GM19193 (cell line): ENCODE measurements around the gene TMEM235.

Source experiments
- POLR2A ChIP-seq: IDR thresholded peaks from 4 replicates; pipeline ENCODE4 v1.6.1; 2011; ENCODE audit not compliant: insufficient read depth, insufficient read length; ENCODE audit errors: extremely low read depth

TMEM235 gene

DNA sequence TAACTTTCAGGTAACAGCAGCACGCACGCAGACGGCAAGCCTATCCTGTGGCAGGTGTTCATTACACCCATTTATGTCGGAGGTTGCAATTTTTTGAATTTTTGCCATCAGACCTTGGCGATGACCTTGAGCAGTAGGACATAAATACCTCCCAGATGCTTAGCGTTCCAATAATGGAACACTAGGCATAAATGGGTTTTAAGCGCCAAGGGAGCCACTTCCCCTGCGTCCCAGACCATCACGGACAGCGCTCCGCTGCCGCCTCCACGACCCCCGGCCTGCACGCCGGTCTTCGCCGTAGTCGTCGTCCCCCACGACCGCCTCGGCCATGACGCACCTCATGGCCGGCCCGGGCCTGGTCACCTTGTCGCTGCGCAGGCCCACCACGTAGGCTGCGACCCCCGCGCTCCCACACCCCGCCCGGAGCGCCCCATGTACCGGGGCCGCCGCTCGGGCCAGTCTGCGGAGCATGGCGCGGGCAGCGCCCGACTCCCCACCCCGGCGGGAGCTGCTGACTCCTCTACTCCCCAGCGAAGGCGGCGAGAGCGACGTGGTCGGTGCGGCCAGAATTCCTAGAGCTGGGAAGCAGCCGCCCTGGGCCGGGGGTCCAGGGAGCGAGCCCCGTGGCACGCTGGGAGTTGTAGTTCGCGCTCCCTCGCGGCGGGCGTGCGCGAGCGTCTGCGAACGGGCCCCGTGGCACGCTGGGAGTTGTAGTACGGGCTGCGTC, 22.7 kb downstream of the TMEM235 start:
- no peak for TF ChIP-seq POLR2A

DNA sequence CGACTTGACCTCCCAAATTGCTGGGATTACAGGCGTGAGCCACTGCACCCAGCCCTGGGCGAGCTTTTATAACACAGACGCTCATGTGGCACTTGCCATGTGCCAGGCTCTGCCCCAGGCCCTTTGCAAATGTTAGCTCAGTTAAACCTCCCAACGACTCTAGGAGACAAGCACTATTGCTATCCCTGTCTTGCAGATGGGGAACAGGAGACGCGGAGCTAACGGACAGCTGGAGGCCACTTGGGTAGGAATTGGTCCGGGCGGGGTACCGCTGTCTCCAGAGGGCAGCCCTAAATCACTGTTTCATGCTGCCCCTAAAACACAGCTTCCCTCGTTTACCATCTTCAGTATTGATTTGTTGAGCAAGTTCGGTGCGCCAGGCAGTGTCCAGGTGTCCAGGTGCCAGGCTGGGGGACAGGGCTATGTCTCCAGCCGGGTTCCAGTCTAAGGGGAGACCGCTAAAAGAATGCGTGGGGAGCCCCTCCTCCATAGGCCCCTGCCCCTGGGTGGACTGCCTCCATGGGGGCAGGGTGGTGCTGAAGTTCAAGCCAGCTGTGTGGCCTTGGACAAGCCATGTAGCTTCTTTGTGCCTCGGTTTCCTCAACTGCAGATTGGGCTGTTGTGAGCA, 23.7 kb downstream of the TMEM235 start:
- TF ChIP-seq POLR2A = no peak

DNA sequence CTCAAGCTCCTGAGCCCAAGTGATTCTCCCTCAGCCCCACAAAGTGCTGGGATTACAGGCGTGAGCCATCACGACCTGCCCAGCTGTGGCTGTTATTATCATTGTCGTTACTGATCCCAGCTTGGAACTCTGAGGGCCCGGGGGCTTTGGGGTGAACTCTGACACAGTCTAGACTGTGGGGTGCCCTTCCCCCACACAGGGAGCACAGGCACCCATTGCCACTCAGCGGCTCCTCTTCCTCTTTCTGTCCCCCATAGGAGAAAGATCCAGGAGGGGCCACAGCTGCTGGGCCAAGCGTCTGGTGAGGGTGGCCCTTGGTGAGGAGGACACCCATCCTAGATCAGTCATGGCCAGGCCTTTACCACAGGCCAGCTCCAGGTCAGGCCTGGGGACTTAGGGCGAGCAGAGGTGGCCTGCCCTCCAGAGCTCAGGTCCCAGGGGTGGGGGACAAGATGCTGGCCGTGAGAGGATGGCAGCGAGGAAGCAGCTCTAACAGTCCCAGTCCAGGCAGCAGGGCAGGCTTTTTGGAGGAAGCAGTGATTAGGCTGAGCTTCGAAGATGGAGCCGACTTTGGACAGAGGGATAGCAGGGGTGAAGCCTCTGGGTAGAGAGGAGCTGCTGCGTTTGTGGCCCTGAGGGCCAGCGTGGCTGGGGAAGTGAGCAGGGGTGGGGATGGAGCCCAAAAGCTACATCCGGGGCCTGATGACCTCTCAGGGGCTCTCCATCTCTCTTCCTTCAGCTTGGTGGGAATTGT, 24.7 kb downstream of the TMEM235 start:
- no peak for TF ChIP-seq POLR2A

DNA sequence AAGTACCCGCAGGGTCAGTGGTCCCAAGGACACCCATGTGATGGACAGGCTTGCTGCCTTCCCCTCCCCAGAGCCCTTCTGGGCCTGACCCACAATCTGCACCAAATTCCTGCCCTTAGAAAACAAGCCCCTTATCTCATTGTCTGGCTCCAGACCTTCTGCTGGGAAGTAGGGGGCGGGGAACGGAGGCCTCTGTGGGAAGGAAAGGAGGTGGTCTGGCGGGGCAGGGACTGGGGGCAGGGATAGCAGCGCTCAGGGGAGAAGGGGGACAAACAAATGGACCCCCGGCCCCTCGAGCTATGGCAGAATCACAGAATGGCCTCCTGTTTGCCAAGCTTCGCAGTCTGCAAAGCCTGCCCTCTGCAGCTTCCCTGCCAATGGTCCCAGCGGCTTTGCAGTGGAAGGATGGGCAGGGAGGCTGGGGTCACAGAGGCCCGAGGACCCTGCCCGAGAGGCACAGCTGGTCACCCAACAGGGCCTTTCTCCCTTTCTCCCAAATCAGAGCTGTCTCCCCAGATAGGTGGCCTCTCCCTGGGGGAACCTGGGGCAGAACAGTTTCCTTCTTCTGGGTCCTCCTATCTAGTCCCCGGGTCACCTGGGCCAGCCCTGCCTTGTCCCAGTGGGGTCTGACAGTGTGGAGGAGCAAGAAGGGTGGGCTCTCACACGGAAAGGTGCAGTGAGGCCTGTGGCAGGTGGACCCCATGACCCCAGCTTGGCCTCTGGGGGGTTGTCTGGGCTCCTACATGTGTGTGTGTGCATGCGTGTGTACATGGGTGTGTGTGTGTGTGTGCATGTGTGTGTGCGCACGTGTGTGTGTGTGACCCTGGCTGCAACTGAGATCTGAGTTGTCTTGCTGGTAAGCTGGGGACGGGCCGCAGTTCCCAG, 25.5 kb downstream of the TMEM235 start:
- no peak for TF ChIP-seq POLR2A

DNA sequence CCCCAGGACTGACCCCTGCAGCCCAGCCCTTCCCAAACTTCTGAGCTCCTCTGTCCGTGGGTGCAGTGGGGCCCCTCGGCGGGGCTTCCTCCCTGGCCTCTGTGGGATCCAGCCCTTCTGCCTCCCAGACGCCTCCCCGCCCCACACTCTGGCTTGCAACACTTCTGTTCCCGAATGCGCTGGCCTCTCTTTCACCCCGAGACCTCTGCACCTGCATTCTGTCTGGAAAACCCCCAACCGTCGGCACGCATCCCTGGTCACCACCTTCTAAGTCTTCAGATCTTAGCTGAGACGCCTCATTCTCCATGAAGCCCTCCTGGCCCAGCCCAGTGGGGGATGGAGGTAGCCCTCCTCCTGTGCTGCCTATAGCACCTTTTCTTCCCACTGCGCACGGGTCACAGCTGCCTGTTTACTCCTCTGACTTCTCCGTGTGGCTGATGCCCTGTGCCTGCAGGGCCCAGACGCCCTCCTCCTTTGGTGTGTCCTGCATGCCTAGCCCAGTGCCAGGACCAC, 26.4 kb downstream of the TMEM235 start:
- peak; percentile 4 for TF ChIP-seq POLR2A

DNA sequence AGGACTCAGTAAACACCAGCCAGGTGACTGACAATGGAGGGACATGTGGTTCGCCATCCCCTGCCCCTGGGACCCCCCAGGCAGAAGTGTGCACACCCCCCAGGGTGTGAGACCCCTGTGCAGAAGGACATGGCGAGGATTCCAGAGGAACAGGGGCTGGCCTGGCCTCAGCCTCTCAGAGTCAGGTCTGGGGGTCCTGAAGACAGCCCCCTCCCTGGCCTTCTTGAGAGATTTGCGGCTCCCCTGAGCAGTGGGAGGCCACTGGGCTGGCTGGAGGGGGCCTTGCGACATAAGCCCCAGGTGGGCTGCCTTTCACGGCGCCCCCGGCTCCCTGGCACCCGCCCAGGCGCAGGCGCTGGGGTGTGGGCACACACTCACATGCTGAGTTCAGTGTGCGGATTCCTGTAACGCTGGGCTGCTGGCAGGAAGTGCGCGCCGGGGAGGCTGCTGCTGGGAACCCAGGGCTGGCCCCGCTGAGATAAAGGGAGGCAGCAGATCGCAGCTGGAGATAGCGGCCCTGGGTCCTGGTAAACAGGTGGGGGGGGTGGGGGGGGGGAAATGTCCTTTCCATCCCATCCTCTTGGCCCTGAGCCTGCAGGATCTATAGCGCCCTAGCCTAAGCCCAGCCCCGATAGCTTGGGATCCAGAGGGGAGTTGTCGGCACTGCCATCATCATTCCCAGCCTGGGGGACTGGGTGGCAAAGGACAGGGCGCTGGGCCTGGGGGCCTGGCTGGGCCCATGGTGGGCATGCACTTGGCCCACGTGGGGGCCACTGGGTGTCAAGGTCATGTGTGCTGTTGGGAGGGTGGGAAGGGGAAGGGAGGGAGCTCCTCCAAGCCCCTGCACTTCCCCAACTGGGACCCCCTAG, 27.1 kb downstream of the TMEM235 start:
- no peak for TF ChIP-seq POLR2A

DNA sequence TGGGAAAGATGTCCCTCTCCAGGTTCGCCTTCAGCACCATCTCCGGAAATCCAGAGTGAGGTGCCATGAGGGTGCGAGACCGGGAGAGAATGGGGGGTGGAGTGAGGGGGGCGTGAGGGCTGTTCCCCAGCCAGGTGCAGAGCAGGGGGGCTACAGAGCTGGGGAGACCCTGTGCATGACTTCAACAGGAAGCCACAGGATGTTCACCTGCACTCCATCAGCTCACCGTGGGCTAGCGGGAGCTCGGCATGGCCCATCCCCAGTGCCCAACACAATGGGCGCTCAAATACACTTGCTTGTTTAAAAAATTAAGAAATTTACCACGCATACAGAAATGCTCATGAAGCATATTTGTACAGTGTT, 27.7 kb downstream of the TMEM235 start:
- no peak for TF ChIP-seq POLR2A

DNA sequence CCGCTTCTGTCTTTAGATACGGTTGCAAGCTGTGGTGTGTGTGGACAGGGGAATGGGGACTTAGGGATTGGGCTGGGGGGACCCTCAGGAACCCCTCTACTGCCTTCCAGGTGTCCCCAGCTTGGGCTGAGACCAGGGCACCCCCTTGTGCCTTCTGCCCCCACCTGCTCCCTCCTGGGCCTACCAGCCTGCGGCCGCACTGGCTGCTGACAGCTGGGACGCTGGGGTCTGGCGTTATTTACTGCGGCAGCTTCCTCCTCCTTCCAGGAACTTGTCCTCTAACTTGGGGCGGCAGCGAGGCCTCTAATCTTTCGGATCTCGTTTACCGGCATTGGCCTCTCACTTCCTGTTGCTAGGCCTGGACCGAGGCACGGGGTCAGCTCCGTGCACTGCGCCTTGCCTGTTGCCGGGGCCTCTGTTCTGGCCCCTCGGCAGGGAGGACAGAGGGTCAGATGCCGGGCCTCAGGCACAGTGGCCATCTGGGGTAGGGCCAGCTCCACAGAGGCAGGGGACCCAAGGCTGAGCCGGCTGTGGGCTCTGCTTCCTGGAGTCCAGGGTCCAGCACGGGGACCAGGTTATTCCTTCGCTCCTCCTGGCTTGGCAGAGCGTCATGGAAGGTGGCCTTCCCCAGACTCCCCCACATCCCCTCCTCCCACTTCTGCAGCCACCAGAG, 31.8 kb downstream of the TMEM235 start:
- TF ChIP-seq POLR2A = no peak

DNA sequence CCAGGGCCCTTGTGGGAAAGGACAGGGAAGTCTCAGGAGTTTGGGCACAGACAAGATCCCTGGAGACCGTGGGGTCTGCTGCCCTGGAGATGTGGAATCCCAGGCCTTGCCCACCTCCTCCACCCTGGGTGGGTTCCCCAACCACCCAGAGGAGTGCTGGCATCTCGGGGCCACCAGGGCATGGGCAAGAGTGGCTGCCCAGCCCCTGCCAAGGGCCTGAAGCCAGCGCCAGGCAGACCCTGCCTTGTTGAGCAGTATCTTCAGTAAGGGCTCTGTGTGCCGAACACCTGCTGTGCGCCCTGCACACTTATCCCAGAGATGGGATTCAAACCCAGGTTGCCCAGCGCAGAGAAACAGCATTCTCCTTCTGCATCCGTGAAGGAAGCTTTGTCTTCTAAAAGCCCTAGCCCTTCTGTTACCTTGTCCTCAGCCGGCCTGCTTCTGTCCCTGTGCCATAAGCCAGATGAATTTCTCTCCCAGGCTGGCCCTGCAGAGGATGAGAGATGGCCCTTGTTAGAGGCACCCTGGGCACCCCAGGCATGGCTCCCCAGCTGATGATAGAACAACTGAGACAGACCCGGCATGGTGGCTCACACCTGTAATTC, 32.4 kb downstream of the TMEM235 start:
- TF ChIP-seq POLR2A = no peak

DNA sequence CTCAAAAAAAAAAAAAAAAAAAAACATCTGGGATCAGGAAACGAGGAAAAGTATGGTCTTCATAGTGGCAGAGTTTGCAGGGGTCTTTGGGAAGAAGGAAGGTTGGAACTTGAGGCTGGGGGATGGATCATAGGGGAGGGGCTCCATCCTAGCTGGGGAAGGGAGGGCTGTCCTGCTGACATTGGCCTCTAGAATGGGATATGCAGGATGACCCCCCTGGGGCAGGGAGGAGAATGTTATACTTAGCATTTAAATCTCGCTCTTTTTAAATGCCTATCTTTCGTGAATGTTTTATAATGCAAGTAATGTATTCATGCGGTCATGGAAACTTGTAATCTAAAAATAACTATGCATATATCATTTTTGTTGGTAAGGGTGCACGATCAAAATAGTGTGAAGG, 33.2 kb downstream of the TMEM235 start:
- TF ChIP-seq POLR2A = no peak

DNA sequence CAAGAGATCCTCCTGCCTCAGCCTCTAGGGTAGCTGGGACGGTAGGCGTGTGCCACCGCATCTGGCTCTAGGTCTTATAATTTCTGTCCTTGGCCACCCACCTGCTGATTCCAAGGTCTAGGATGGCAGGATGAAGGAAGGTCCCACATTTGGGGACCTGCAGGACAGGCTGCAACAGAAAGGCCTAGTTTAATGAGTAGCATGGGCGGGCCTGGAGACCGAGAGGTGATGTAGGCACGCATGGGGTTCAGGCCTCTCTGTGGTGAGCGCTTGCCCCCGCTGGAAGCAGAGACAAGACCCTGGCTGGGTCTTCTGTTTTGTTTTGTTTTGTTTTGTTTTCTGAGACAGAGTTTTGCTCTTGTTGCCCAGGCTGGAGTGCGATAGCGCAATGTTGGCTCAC, 33.7 kb downstream of the TMEM235 start:
- TF ChIP-seq POLR2A = no peak

DNA sequence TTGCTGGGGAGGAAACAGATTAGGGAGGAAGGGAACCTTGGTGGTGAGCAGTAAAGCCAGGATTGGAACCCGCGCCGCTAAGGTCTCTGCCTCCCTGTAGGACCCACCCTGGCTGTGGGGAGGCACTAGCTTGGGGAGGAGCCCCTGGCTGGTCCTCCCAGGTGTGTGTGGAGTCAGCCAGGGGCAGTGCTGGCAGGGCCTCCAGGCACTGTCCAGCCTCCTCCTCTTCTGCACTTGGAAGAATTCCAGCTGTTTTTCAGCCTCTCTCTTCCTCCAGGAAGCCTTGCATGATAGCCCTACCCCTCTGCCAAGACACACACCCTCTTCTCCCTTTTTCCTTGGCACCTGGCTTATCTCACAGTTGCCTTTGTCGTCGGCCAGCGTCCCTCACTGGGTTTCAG, 34.8 kb downstream of the TMEM235 start:
- no peak for TF ChIP-seq POLR2A

DNA sequence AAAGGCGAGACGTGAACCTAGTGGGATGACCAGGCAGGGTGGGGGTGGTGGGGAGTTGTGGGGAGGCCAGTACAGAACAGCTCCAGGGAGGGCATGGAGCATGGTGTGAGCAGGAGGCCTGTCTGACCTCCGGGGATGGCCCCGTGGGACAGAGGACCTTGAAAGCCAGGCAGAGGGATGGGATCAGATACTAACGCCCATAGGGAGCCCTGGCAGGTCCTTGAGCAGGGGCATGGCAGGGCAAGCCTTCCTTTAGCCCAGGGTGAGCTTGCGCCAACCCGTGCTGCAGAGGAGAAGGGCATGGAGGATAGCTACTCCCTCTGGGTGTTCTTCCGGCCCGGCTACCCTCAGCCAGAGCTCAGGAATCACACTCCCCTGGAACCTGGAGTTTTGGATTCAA, 35.3 kb downstream of the TMEM235 start:
- no peak for TF ChIP-seq POLR2A
